Colonic mucosa (tissue), 4 donors: ENCODE data around the gene BACE2. TPM values are rescaled to one million over a fixed set of nuclear protein-coding genes. Genes with fewer than 3 reads are reported as not detected.

Source experiments
- DNase-seq: peaks from one replicate; pipeline ENCODE4 v3.0.0-alpha.2; 2020
- H3K27ac ChIP-seq: fragments of 200-600 bp; one replicate; pipeline ENCODE4 v1.8.0; 2021
- H3K27me3 ChIP-seq: fragments of 200-600 bp; one replicate; pipeline ENCODE4 v1.8.0; 2021
- H3K36me3 ChIP-seq: fragments of 200-600 bp; one replicate; pipeline ENCODE4 v1.8.0; 2021
- H3K4me1 ChIP-seq: fragments of 200-600 bp; one replicate; pipeline ENCODE4 v1.8.0; 2021; ENCODE audit warnings: mild to moderate bottlenecking
- H3K4me3 ChIP-seq: fragments of 200-600 bp; one replicate; pipeline ENCODE4 v1.8.0; 2021
- H3K9ac ChIP-seq, 2 donors: one replicate each; pipeline ENCODE4 v1.7.0; 2013; ENCODE audit warnings: control low read depth in 2 of 2, low read depth in 2 of 2, low read length in 2 of 2
- H3K9me3 ChIP-seq: fragments of 200-600 bp; one replicate; pipeline ENCODE4 v1.8.0; 2021
- CTCF ChIP-seq: fragments of 200-600 bp; IDR thresholded peaks from one replicate; pipeline ENCODE4 v1.8.0; 2022; ENCODE audit warnings: antibody characterized with exemption, mild to moderate bottlenecking
- intact Hi-C: fragments of 100-400 bp; cut with DNase I; formaldehyde crosslinking; loops from one replicate; pipeline ENCODE4 v1.14.1; 2022
- total RNA-seq, 2 donors: library from RNA; stranded (reverse); fragmentation: NEBNext Ultra II Directional in 1 of 2; extraction: Animal tissue kit (Norgen Biotek cat#: 25700) in 1 of 2; gene quantifications; one replicate each; pipeline ENCODE4 v1.2.1, GENCODE V29; 2021
- donor health status: healthy.
- donor health status: DM: no; HTN: no; CAD: no.
- donor health status: DM: no; HTN: no; CAD: no.

BACE2 gene
- total RNA-seq, 2 donors from 2014 or later: 69.5 to 80.2 TPM

- Histone ChIP-seq H3K9ac (no peak overlapping the region), H3K36me3 (no peaks in the 10 kb centered on the region), H3K4me1 (no peaks in the 10 kb centered on the region), H3K9me3 (no peaks in the 10 kb centered on the region), H3K27me3 (peaks cover 29% of the 10 kb centered on the region), H3K27ac (no peak overlapping the region), H3K4me3 (no peak overlapping the region)
- no peak for DNase-seq
- intact Hi-C loops: no loop called here
- TF ChIP-seq CTCF: no peak
Measured at GRCh38 chr21:41315726-41316125, 147.8 kb downstream of the BACE2 start.

GRCh38 chr21:41316200-41317062 is 148.5 kb downstream of the BACE2 start, which contains the start of gene FAM3B:
Gene FAM3B (plus strand): TSS chr21:41316801. CDS start chr21:41316880, 79 bp downstream.
- H3K27me3 ChIP-seq: peaks cover 29% of the 10 kb centered on the region
- H3K9ac ChIP-seq: peak within 1 kb of the TSS in 1 of 2 donors; percentile 57
- H3K27ac ChIP-seq: no peak within 1 kb of the TSS
- no peaks in the 10 kb centered on the region for H3K4me1 ChIP-seq
- TF ChIP-seq CTCF: no peak
- DNase-seq: no peak
- H3K9me3 ChIP-seq: no peaks in the 10 kb centered on the region
- peak within 1 kb of the TSS; percentile 12 for H3K4me3 ChIP-seq
- intact Hi-C loops: no loop called here
- H3K36me3 ChIP-seq: no peaks in the 10 kb centered on the region

DNA sequence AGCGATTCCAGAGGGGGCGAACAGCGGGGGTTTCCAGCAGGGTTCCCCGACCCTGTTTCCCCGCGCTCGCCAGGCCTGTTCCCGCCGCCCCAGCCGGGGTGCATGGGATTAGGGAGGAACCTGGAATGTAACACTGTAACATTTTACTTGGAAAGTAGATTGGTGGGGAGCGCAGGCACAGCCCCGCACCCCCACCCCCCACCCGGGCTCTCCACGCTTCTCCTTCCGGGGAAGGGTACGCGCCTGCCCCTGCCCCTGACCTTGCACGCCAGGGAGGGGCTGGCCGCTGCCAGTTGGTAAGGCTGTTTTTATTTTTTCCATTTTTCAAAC is 149.1 kb downstream of the BACE2 start:
- Histone ChIP-seq H3K4me3 (peak overlapping the region; percentile 12), H3K27me3 (peaks cover 29% of the 10 kb centered on the region), H3K9me3 (no peaks in the 10 kb centered on the region), H3K27ac (no peak overlapping the region), H3K36me3 (no peaks in the 10 kb centered on the region), H3K9ac (peak overlapping the region in 1 of 2 donors; percentile 57), H3K4me1 (no peaks in the 10 kb centered on the region)
- intact Hi-C loops: no loop called here
- TF ChIP-seq CTCF: no peak
- no peak for DNase-seq

GRCh38 chr21:41317458-41317857 is 149.5 kb downstream of the BACE2 start:
- Histone ChIP-seq H3K4me1 (no peaks in the 10 kb centered on the region), H3K27ac (no peak overlapping the region), H3K27me3 (peaks cover 29% of the 10 kb centered on the region), H3K9me3 (no peaks in the 10 kb centered on the region), H3K9ac (no peak overlapping the region), H3K36me3 (no peaks in the 10 kb centered on the region), H3K4me3 (no peak overlapping the region)
- no peak for DNase-seq
- intact Hi-C loops: no loop called here
- TF ChIP-seq CTCF: no peak

DNA sequence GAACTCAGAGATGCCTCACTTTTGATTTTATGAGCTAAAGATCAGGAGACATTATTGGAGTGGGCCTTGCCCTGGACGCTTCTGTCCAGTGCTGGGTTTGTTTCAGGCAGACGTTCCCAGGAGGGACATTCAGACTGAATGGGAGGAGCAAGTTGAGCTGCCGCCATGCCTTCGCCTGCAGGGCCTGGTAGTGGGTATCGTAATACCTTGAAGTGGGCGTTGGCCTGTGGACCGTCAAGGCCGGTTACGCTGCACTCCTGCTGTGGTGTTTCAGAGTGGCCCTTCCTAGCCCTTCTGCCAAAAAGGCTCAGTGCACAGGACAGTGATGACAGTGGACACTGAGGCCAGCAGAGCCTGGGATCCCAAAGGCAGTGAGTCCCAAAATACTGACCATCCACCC is 150.3 kb downstream of the BACE2 start:
- H3K9ac ChIP-seq: no peak overlapping the region
- no peak for DNase-seq
- H3K36me3 ChIP-seq: no peaks in the 10 kb centered on the region
- no peaks in the 10 kb centered on the region for H3K4me1 ChIP-seq
- intact Hi-C loops: no loop called here
- no peak for TF ChIP-seq CTCF
- H3K4me3 ChIP-seq: no peak overlapping the region
- no peak overlapping the region for H3K27ac ChIP-seq
- H3K27me3 ChIP-seq: peaks cover 29% of the 10 kb centered on the region
- no peaks in the 10 kb centered on the region for H3K9me3 ChIP-seq
